Ovary (tissue), 3 donors: ENCODE results near the gene CAMK2N1.

Source experiments
- EP300 ChIP-seq: sonication (generic); formaldehyde crosslinking; IDR thresholded peaks from one replicate; pipeline ENCODE4 v1.6.1; 2017; ENCODE audit warnings: antibody characterized with exemption
- POLR2A ChIP-seq: fragments of 450-650 bp; IDR thresholded peaks from one replicate; pipeline ENCODE4 v1.6.1; 2017; ENCODE audit warnings: antibody characterized with exemption, mild to moderate bottlenecking, moderate library complexity
- TF ChIP-seq, protein P1 (sequence below), 3 donors: fragments of 450-650 bp in 2 of 3; fragments of 200-600 bp in 1 of 3; IDR thresholded peaks; one replicate each; pipeline versions ENCODE4 v1.5.1 to v1.8.0; 2016 to 2022; ENCODE audit warnings: antibody characterized with exemption in 3 of 3, mild to moderate bottlenecking in 1 of 3
- donor health status: DM: no; HTN: no; CAD: no.

DNA sequence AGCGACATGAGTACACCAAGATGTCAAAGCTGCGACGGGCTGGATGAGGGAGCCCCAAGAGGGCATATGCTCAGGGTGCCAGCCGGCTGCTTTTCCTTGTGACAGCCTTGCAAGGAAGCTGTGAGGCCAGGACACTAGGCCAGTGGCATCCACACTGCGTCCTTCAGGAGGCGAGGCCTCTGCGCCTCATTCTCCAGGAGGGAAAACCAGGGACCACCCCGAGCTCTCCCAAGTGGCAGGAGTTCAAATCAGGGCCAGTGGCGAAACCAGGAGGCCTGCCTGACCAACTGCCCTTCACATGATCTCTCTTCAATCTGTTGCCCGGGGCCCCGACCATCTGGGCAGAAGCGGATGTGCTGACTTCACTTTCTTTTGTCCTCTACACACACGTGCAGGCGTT lies 13.7 kb upstream of the CAMK2N1 start:
- TF ChIP-seq EP300, result no peak
- no peak for TF ChIP-seq POLR2A
- TF ChIP-seq, protein P1, sequence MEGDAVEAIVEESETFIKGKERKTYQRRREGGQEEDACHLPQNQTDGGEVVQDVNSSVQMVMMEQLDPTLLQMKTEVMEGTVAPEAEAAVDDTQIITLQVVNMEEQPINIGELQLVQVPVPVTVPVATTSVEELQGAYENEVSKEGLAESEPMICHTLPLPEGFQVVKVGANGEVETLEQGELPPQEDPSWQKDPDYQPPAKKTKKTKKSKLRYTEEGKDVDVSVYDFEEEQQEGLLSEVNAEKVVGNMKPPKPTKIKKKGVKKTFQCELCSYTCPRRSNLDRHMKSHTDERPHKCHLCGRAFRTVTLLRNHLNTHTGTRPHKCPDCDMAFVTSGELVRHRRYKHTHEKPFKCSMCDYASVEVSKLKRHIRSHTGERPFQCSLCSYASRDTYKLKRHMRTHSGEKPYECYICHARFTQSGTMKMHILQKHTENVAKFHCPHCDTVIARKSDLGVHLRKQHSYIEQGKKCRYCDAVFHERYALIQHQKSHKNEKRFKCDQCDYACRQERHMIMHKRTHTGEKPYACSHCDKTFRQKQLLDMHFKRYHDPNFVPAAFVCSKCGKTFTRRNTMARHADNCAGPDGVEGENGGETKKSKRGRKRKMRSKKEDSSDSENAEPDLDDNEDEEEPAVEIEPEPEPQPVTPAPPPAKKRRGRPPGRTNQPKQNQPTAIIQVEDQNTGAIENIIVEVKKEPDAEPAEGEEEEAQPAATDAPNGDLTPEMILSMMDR (IDR thresholded peaks at IDR 0.05), result no peak
